Right ventricle myocardium superior (tissue), 1 donor: ENCODE data around the gene HSP90AA1. TPM values are rescaled to one million over a fixed set of nuclear protein-coding genes. Genes with fewer than 3 reads are reported as not detected.
A peak's percentile ranks its signal among the peaks of the same experiment; 100 is the strongest.

Experiments used
- ATAC-seq: fragments of 200-7000 bp; cut with Tn5 transposase; one replicate; pipeline ENCODE4 v1.9.1; 2020; ENCODE audit warnings: mild to moderate bottlenecking; ENCODE audit not compliant: poor library complexity
- DNase-seq: peaks from one replicate; pipeline ENCODE4 v3.0.0-alpha.2; 2020
- intact Hi-C: fragments of 100-400 bp; cut with DNase I; formaldehyde crosslinking; loops from one replicate; pipeline ENCODE4 v1.11.2; 2022
- total RNA-seq: library from RNA; stranded (reverse); fragmentation: NEBNext Ultra II Directional; extraction: Animal tissue kit (Norgen Biotek cat#: 25700); gene quantifications from one replicate; pipeline ENCODE4 v1.2.1, GENCODE V29; 2021
- donor health status: DM: no; HTN: yes; CAD: no; lungs with severe emphysema.

HSP90AA1 gene
- total RNA-seq, 1 donor from 2014 or later = 483 TPM

- ATAC-seq (no peak), DNase-seq (no peak)
- intact Hi-C loops = no loop called here
These were observed 36.8 kb downstream of the HSP90AA1 start for GRCh38 chr14:102050026-102050405.

- ATAC-seq = no peak
- DNase-seq = no peak
- intact Hi-C loops = loop anchor here (5.0 kb wide), 1 partner anchor 48 kb away; no protein-coding TSS in a partner anchor
These were observed 37.4 kb downstream of the HSP90AA1 start for GRCh38 chr14:102049258-102050025.

GRCh38 chr14:102047808-102048540, 38.9 kb downstream of the HSP90AA1 start:
- no peak for ATAC-seq
- intact Hi-C loops = loop anchor here (5.0 kb wide), 1 partner anchor 49 kb away; no protein-coding TSS in a partner anchor
- no peak for DNase-seq

GRCh38 chr14:102046337-102047278, 40.2 kb downstream of the HSP90AA1 start:
- intact Hi-C loops = loop anchor here (5.0 kb wide), 1 partner anchor 51 kb away; no protein-coding TSS in a partner anchor
- ATAC-seq = peak; percentile 88
- peak; percentile 89 for DNase-seq

GRCh38 chr14:102044566-102044965, 42.3 kb downstream of the HSP90AA1 start:
- intact Hi-C loops = no loop called here
- no peak for ATAC-seq
- DNase-seq = no peak

GRCh38 chr14:102043251-102044025, 43.4 kb downstream of the HSP90AA1 start:
- ATAC-seq = peak; percentile 77
- intact Hi-C loops = no loop called here
- DNase-seq = no peak

- no peak for ATAC-seq
- no peak for DNase-seq
- intact Hi-C loops = no loop called here
These were observed 44.1 kb downstream of the HSP90AA1 start for GRCh38 chr14:102042699-102043098.

- ATAC-seq (no peak), DNase-seq (no peak)
- intact Hi-C loops = no loop called here
These were observed 46.7 kb downstream of the HSP90AA1 start for GRCh38 chr14:102040153-102040552.

- intact Hi-C loops = no loop called here
- DNase-seq (no peak), ATAC-seq (no peak)
These were observed 47.7 kb downstream of the HSP90AA1 start for GRCh38 chr14:102039157-102039556.

GRCh38 chr14:102037686-102038085, 49.2 kb downstream of the HSP90AA1 start:
- DNase-seq = no peak
- ATAC-seq = no peak
- intact Hi-C loops = no loop called here

GRCh38 chr14:102035914-102036313, 50.9 kb downstream of the HSP90AA1 start:
- intact Hi-C loops = no loop called here
- no peak for DNase-seq

GRCh38 chr14:102034301-102034700, 52.5 kb downstream of the HSP90AA1 start:
- intact Hi-C loops = loop anchor here (5.0 kb wide), 1 partner anchor 37 kb away; no protein-coding TSS in a partner anchor
- DNase-seq = no peak
- no peak for ATAC-seq

More at GRCh38 chr14:102035914-102036313, 50.9 kb downstream of the HSP90AA1 start:
- no peak for ATAC-seq

GRCh38 chr14:102033241-102033640, 53.6 kb downstream of the HSP90AA1 start:
- ATAC-seq (no peak), DNase-seq (no peak)
- intact Hi-C loops = loop anchor here (5.0 kb wide), 1 partner anchor 36 kb away; no protein-coding TSS in a partner anchor

Other genes with a start within 250 kb of the HSP90AA1 start
- 384 TPM for gene DYNC1H1, start 122.5 kb downstream of the HSP90AA1 start, total RNA-seq
- 19.2 TPM for gene WDR20, start 52.9 kb upstream of the HSP90AA1 start, total RNA-seq
- 10.8 TPM for gene MOK, start 218.1 kb upstream of the HSP90AA1 start, total RNA-seq
- 7.8 TPM for gene ZNF839, start 232.7 kb upstream of the HSP90AA1 start, total RNA-seq